Heart left ventricle (tissue), 13 donors: ENCODE data around the gene POLR2J2.
"Not testable (repeated sequence)": the region's sequence is repeated elsewhere in the genome, so short reads cannot be mapped to it uniquely, and the experiment has no call there.

Source experiments
- CTCF ChIP-seq, 12 donors: fragments of 200-600 bp; sonication (generic) in 4 of 12; IDR thresholded peaks; one replicate each; pipeline versions ENCODE4 v1.5.0 to v1.8.0; 2018 to 2022; ENCODE audit warnings: antibody characterized with exemption in 12 of 12, mild to moderate bottlenecking in 5 of 12
- POLR2A ChIP-seq, 2 donors: fragments of 450-650 bp; IDR thresholded peaks; one replicate each; pipeline ENCODE4 v1.6.1; 2017; ENCODE audit warnings: antibody characterized with exemption in 2 of 2, mild to moderate bottlenecking in 2 of 2, moderate library complexity in 2 of 2
- donor health status: ischemic (EF 13 %, LVEDD 7.1; RV severe dilation, severe dysfunction).
- donor health status: DM: no; HTN: yes; CAD: no.
- donor health status: DM: no; HTN: no; CAD: no.
- donor health status: ischemic (EF 25% LVEDD 6.9; RV normal size, moderate dysfunction).
- donor health status: ischemic (EF 25% LVEDD 5.7; RV mildly dilated, moderate dysfunction).
- donor health status: ischemic (EF 35%, LVEDD 5.7; RV mildly dilated, moderate dysfunction).
- donor health status: nonischemic (EF 11% LVEDD 7.7; RV severe dilation, severe dysfunction).
- donor health status: DM: yes; HTN: yes; CAD: no.
- donor health status: PGD.
- donor health status: ischemic (EF 29% LVEDD 5.4; RV normal size, mild dysfunction).
- donor health status: nonischemic (EF 23%, LVEDD 6.1; RV moderate dilation, normal function).

GRCh38 chr7:102647813-102648212 is 23.6 kb downstream of the POLR2J2 start:
- not testable (repeated sequence) for TF ChIP-seq CTCF, POLR2A (IDR thresholded peaks at IDR 0.05)
